OCI-LY1 (cell line): ENCODE data around the gene RALGAPB.

Experiments
- EZH2 ChIP-seq: fragments of 200-600 bp; sonication (generic), shearing (Covaris generic); IDR thresholded peaks from 2 replicates; pipeline ENCODE4 v1.8.0; 2017; ENCODE audit warnings: borderline replicate concordance, mixed run types, mild to moderate bottlenecking, antibody characterized with exemption, low read length, moderate library complexity, mixed read lengths
- TF ChIP-seq, protein P1 (sequence below): fragments of 200-600 bp; sonication (generic), shearing (Covaris generic); IDR thresholded peaks from 2 replicates; pipeline ENCODE4 v1.5.1; 2017; ENCODE audit warnings: mild to moderate bottlenecking, antibody characterized with exemption, low read length, moderate library complexity, mixed read lengths

GRCh38 chr20:38557174-38557573 is 84.5 kb downstream of the RALGAPB start:
- TF ChIP-seq, protein P1, sequence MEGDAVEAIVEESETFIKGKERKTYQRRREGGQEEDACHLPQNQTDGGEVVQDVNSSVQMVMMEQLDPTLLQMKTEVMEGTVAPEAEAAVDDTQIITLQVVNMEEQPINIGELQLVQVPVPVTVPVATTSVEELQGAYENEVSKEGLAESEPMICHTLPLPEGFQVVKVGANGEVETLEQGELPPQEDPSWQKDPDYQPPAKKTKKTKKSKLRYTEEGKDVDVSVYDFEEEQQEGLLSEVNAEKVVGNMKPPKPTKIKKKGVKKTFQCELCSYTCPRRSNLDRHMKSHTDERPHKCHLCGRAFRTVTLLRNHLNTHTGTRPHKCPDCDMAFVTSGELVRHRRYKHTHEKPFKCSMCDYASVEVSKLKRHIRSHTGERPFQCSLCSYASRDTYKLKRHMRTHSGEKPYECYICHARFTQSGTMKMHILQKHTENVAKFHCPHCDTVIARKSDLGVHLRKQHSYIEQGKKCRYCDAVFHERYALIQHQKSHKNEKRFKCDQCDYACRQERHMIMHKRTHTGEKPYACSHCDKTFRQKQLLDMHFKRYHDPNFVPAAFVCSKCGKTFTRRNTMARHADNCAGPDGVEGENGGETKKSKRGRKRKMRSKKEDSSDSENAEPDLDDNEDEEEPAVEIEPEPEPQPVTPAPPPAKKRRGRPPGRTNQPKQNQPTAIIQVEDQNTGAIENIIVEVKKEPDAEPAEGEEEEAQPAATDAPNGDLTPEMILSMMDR, result no peak
- TF ChIP-seq EZH2, result no peak
